HL-60 (cell line): ENCODE data around the gene TAB3.

Source experiments
- DNase-seq, 2 experiments: peaks; one replicate each; pipeline ENCODE4 v3.0.0-alpha.2; 2010 to 2020; ENCODE audit warnings: low read depth in 1 of 2, low spot score in 1 of 2
- H3K27ac ChIP-seq: fragments of 250-450 bp; sonication (Bioruptor Pico); replicated peaks from 2 replicates; pipeline ENCODE4 v1.5.1; 2020; ENCODE audit warnings: mild to moderate bottlenecking, moderate library complexity
- H3K27me3 ChIP-seq: fragments of 250-450 bp; sonication (Bioruptor Pico); 2 replicates; pipeline ENCODE4 v1.5.1; 2021; ENCODE audit warnings: mild to moderate bottlenecking, moderate library complexity; ENCODE audit not compliant: insufficient read depth, poor library complexity, severe bottlenecking
- H3K4me3 ChIP-seq: replicated peaks from 2 replicates; pipeline ENCODE4 v1.5.1; 2011; ENCODE audit warnings: mild to moderate bottlenecking, control low read depth, low read length; ENCODE audit not compliant: insufficient read depth
- CTCF ChIP-seq: IDR thresholded peaks from one replicate; pipeline ENCODE4 v1.5.1; 2011; ENCODE audit warnings: low read length, control low read depth, inconsistent platforms; ENCODE audit not compliant: insufficient read depth
- GABPA ChIP-seq: IDR thresholded peaks from 2 replicates; pipeline ENCODE4 v1.6.1; 2012; ENCODE audit warnings: low read depth
- POLR2AphosphoS5 ChIP-seq: IDR thresholded peaks from 2 replicates; pipeline ENCODE4 v1.6.1; 2012; ENCODE audit warnings: low read depth
- REST ChIP-seq: IDR thresholded peaks from 2 replicates; pipeline ENCODE4 v1.6.1; 2012; ENCODE audit warnings: low read depth; ENCODE audit not compliant: insufficient replicate concordance
- SPI1 ChIP-seq: IDR thresholded peaks from 2 replicates; pipeline ENCODE4 v1.6.1; 2012; ENCODE audit warnings: low read depth, mild to moderate bottlenecking, borderline replicate concordance

TAB3 gene

GRCh38 chrX:30883138-30883537 is 5.9 kb downstream of the TAB3 start:
- H3K4me3 ChIP-seq, result no peak overlapping the region
- no peak for TF ChIP-seq POLR2AphosphoS5
- no peak for TF ChIP-seq REST
- TF ChIP-seq GABPA, result no peak
- TF ChIP-seq SPI1, result no peak
- no peak for TF ChIP-seq CTCF
- no peak for DNase-seq
- no peaks in the 10 kb centered on the region for H3K27me3 ChIP-seq
- no peak overlapping the region for H3K27ac ChIP-seq

GRCh38 chrX:30881797-30882196 is 7.3 kb downstream of the TAB3 start:
- Histone ChIP-seq H3K4me3 (no peak overlapping the region), H3K27me3 (no peaks in the 10 kb centered on the region), H3K27ac (no peak overlapping the region)
- DNase-seq, result no peak
- TF ChIP-seq SPI1 (no peak), POLR2AphosphoS5 (no peak), CTCF (no peak), REST (no peak), GABPA (no peak)

GRCh38 chrX:30881390-30881789 is 7.7 kb downstream of the TAB3 start:
- H3K27me3 ChIP-seq, result no peaks in the 10 kb centered on the region
- H3K4me3 ChIP-seq, result no peak overlapping the region
- no peak overlapping the region for H3K27ac ChIP-seq
- no peak for DNase-seq
- TF ChIP-seq CTCF, result no peak
- no peak for TF ChIP-seq GABPA
- TF ChIP-seq SPI1, result no peak
- no peak for TF ChIP-seq POLR2AphosphoS5
- TF ChIP-seq REST, result no peak
